Stimulated activated effector memory CD8-positive, alpha-beta T cell treated with anti-CD3 and anti-CD28 coated beads, Interleukin-12 subunit alpha, Interleukin-12 subunit beta, amount 100 ng/mL, for 72 hours (primary cell): ENCODE results near the gene KRT15.

Experiments used
- ATAC-seq: fragments of 150-1000 bp; cut with Tn5 transposase; 2 replicates; pipeline ENCODE4 v1.10.0; 2021
- DNase-seq, 2 donors: peaks; one replicate each; pipeline ENCODE4 v3.0.0; 2021 to 2022; ENCODE audit warnings: low spot score in 2 of 2
- H3K27ac Mint-ChIP-seq: one replicate; pipeline ENCODE4 v1.8.0; 2022; ENCODE audit warnings: mild to moderate bottlenecking, mixed read lengths
- H3K36me3 Mint-ChIP-seq: one replicate; pipeline ENCODE4 v1.8.0; 2022; ENCODE audit warnings: mild to moderate bottlenecking, mixed read lengths
- H3K4me1 Mint-ChIP-seq: one replicate; pipeline ENCODE4 v1.8.0; 2022; ENCODE audit warnings: mixed read lengths
- H3K4me3 Mint-ChIP-seq: one replicate; pipeline ENCODE4 v1.8.0; 2022; ENCODE audit warnings: mild to moderate bottlenecking, mixed read lengths
- H3K9me3 Mint-ChIP-seq: one replicate; pipeline ENCODE4 v1.8.0; 2022; ENCODE audit warnings: mixed read lengths

KRT15 gene

DNA sequence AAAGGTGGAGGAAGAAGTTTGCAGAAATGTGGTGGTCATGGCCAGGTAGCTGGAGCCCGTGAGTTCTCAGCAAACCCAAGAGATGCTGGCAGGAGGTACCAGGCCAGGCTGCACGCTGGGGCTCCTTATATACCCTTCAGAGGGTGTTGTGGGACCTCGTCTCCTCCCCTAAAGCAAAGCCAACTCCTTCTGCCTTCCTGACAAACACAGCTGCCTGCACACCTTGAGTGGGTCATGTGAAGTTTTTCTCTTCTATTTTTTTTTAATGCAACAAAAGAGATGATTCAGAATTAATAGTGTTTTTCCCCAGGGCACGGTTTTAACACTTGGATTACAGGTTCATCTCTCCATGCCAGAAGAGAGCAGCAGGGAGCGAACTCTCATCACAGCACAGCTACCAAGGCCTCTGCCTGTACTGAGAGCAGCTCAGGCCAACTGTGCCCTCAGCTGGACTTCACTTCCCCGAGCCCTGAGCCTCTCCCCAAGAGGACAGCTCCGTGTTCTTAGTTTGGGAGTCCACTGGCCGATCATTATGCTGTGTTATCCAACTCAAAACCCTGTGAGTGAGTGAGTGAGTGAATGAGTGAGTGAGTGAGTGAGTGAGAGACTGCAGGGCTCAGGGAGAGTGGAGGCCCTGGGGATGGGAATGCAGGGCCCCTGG is at the start of gene KRT15:
TSS of gene KRT15 (minus strand) at position 102 of the 661 bp plus-strand sequence. CDS start at position 39, 63 bp downstream.
- Mint-ChIP-seq H3K9me3 (no peaks in the 10 kb centered on the region), H3K27ac (no peak within 1 kb of the TSS), H3K4me3 (no peak within 1 kb of the TSS), H3K4me1 (no peaks in the 10 kb centered on the region), H3K36me3 (no peaks in the 10 kb centered on the region)
- ATAC-seq (no peak), DNase-seq (no peak)

- DNase-seq (no peak), ATAC-seq (no peak)
- H3K9me3 Mint-ChIP-seq: peaks cover 6% of the 10 kb centered on the region
- H3K4me3 Mint-ChIP-seq: no peak overlapping the region
- peaks cover 21% of the 10 kb centered on the region for H3K4me1 Mint-ChIP-seq
- H3K27ac Mint-ChIP-seq: peak overlapping the region; percentile 71
- H3K36me3 Mint-ChIP-seq: no peaks in the 10 kb centered on the region
These were observed 48.6 kb upstream of the KRT15 start for GRCh38 chr17:41567317-41567716.

- no peak overlapping the region for H3K27ac Mint-ChIP-seq
- H3K36me3 Mint-ChIP-seq: no peaks in the 10 kb centered on the region
- ATAC-seq (no peak), DNase-seq (no peak)
- no peak overlapping the region for H3K4me3 Mint-ChIP-seq
- H3K4me1 Mint-ChIP-seq: peaks cover 21% of the 10 kb centered on the region
- H3K9me3 Mint-ChIP-seq: peaks cover 6% of the 10 kb centered on the region
These were observed 46.6 kb upstream of the KRT15 start for GRCh38 chr17:41565338-41565737.

DNA sequence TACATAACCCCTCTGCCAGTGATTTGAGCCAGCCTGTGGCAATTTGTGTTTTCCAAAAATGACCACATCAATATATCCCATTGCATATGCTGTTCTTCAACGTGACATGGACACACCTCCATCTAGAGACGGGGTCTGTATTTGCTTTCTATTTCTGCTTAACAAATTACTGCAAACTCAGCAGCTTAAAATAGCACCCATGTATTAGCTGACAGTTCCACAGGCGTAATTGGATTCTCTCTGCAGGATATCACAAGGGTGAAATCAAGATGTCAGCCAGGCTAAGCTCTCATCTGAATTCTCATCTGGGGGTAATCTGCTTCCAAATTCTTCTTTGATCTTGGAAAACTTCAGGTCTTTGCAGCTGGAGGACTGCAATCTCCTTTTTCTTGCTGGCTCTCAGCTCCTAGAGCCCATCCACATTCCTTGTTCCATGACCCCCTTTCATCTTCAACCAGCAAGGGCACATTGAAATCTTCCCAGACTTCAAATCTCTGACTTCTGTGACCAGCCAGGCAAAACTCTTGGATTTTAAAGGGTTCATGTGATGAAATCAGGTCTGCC is 45.0 kb upstream of the KRT15 start:
- Mint-ChIP-seq H3K9me3 (peaks cover 6% of the 10 kb centered on the region), H3K4me3 (no peak overlapping the region)
- ATAC-seq: no peak

DNA sequence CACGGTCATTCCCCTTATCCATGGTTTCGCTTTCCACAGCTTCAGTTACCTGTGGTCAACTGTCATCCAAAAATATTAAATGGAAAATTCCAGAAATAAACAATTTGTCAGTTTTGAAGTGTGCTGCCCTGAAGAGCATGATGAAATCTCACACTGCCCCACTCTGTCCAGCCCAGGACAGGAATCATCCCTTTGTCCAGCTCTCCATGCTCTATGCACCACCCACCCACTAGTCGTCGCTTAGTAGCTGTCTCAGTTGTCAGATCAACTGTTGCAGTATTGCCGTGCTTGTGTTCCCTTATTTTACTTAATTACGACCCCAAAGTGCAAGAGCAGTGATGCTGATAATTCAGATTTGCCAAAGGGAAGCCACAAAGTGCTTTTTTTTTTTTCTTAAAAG is 42.9 kb upstream of the KRT15 start:
- H3K4me3 Mint-ChIP-seq: no peak overlapping the region
- H3K36me3 Mint-ChIP-seq: no peaks in the 10 kb centered on the region
- DNase-seq (no peak), ATAC-seq (no peak)
- H3K4me1 Mint-ChIP-seq: peaks cover 5% of the 10 kb centered on the region
- H3K27ac Mint-ChIP-seq: no peak overlapping the region
- no peaks in the 10 kb centered on the region for H3K9me3 Mint-ChIP-seq

More for the DNA sequence above, 45.0 kb upstream of the KRT15 start:
- DNase-seq: no peak
- Mint-ChIP-seq H3K36me3 (no peaks in the 10 kb centered on the region), H3K4me1 (peaks cover 21% of the 10 kb centered on the region), H3K27ac (no peak overlapping the region)

DNA sequence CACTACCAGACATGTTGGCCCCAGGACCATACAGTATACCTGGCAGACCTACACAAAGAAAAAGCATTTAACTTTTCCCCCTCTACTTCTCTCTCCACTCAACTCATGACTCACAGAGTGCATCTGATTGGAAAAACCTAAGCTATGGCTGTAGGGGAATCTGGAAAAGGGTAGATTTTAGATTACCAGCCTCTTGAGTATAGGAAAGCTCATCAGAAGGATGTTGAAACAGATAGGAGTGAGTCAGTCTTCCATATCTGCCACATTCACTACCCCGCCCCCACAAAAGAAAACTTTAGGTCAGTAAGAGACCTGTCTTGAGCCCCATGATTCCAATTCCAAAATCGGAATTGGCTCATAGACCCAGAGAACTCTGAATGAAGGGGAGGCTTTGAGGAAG is 40.9 kb upstream of the KRT15 start:
- no peak overlapping the region for H3K27ac Mint-ChIP-seq
- H3K36me3 Mint-ChIP-seq: no peaks in the 10 kb centered on the region
- ATAC-seq (no peak), DNase-seq (no peak)
- no peaks in the 10 kb centered on the region for H3K9me3 Mint-ChIP-seq
- H3K4me1 Mint-ChIP-seq: no peaks in the 10 kb centered on the region
- H3K4me3 Mint-ChIP-seq: no peak overlapping the region

- Mint-ChIP-seq H3K4me1 (peaks cover 7% of the 10 kb centered on the region), H3K27ac (no peak overlapping the region), H3K4me3 (no peak overlapping the region), H3K9me3 (no peaks in the 10 kb centered on the region), H3K36me3 (no peaks in the 10 kb centered on the region)
- DNase-seq (no peak), ATAC-seq (no peak)
These were observed 38.2 kb upstream of the KRT15 start for GRCh38 chr17:41556931-41557330.

GRCh38 chr17:41556306-41556705 is 37.6 kb upstream of the KRT15 start:
- H3K27ac Mint-ChIP-seq: no peak overlapping the region
- ATAC-seq (no peak), DNase-seq (no peak)
- no peak overlapping the region for H3K4me3 Mint-ChIP-seq
- H3K36me3 Mint-ChIP-seq: no peaks in the 10 kb centered on the region
- no peaks in the 10 kb centered on the region for H3K9me3 Mint-ChIP-seq
- H3K4me1 Mint-ChIP-seq: peaks cover 7% of the 10 kb centered on the region

GRCh38 chr17:41555105-41555887 is 36.6 kb upstream of the KRT15 start:
- DNase-seq: no peak
- no peaks in the 10 kb centered on the region for H3K36me3 Mint-ChIP-seq
- no peak overlapping the region for H3K4me3 Mint-ChIP-seq
- no peak overlapping the region for H3K27ac Mint-ChIP-seq
- H3K9me3 Mint-ChIP-seq: no peaks in the 10 kb centered on the region
- ATAC-seq: no peak
- H3K4me1 Mint-ChIP-seq: peaks cover 7% of the 10 kb centered on the region

GRCh38 chr17:41553987-41554680 is 35.4 kb upstream of the KRT15 start:
- no peak overlapping the region for H3K4me3 Mint-ChIP-seq
- H3K27ac Mint-ChIP-seq: no peak overlapping the region
- H3K36me3 Mint-ChIP-seq: no peaks in the 10 kb centered on the region
- no peaks in the 10 kb centered on the region for H3K9me3 Mint-ChIP-seq
- H3K4me1 Mint-ChIP-seq: peaks cover 13% of the 10 kb centered on the region
- no peak for DNase-seq
- no peak for ATAC-seq

- Mint-ChIP-seq H3K36me3 (no peaks in the 10 kb centered on the region), H3K9me3 (no peaks in the 10 kb centered on the region), H3K4me3 (no peak overlapping the region), H3K27ac (no peak overlapping the region), H3K4me1 (peaks cover 22% of the 10 kb centered on the region)
- DNase-seq: no peak
- ATAC-seq: peak; percentile 42
These were observed 34.5 kb upstream of the KRT15 start for GRCh38 chr17:41553176-41553575.

- Mint-ChIP-seq H3K27ac (no peak overlapping the region), H3K36me3 (no peaks in the 10 kb centered on the region), H3K4me1 (peaks cover 29% of the 10 kb centered on the region), H3K4me3 (no peak overlapping the region), H3K9me3 (no peaks in the 10 kb centered on the region)
- no peak for ATAC-seq
- no peak for DNase-seq
These were observed 33.8 kb upstream of the KRT15 start for GRCh38 chr17:41552455-41552854.

- H3K27ac Mint-ChIP-seq: no peak overlapping the region
- H3K4me3 Mint-ChIP-seq: no peak overlapping the region
- no peak for DNase-seq
- no peak for ATAC-seq
- peaks cover 6% of the 10 kb centered on the region for H3K9me3 Mint-ChIP-seq
- no peaks in the 10 kb centered on the region for H3K36me3 Mint-ChIP-seq
- peaks cover 35% of the 10 kb centered on the region for H3K4me1 Mint-ChIP-seq
These were observed 32.7 kb upstream of the KRT15 start for GRCh38 chr17:41551365-41551764.

GRCh38 chr17:41549596-41550039 is 30.9 kb upstream of the KRT15 start:
- peaks cover 6% of the 10 kb centered on the region for H3K9me3 Mint-ChIP-seq
- DNase-seq: no peak
- peak overlapping the region; percentile 43 for H3K27ac Mint-ChIP-seq
- H3K4me1 Mint-ChIP-seq: peaks cover 35% of the 10 kb centered on the region
- no peak overlapping the region for H3K4me3 Mint-ChIP-seq
- no peaks in the 10 kb centered on the region for H3K36me3 Mint-ChIP-seq
- ATAC-seq: no peak

GRCh38 chr17:41548844-41549595 is 30.3 kb upstream of the KRT15 start:
- Mint-ChIP-seq H3K36me3 (no peaks in the 10 kb centered on the region), H3K27ac (peak overlapping the region; percentile 43), H3K4me1 (peaks cover 35% of the 10 kb centered on the region), H3K9me3 (peaks cover 6% of the 10 kb centered on the region), H3K4me3 (peak overlapping the region; percentile 60)
- peak; percentile 79 for ATAC-seq
- peak; percentile 81 to 87 for DNase-seq
